ENCODE data around the gene CDCA4.

DNA sequence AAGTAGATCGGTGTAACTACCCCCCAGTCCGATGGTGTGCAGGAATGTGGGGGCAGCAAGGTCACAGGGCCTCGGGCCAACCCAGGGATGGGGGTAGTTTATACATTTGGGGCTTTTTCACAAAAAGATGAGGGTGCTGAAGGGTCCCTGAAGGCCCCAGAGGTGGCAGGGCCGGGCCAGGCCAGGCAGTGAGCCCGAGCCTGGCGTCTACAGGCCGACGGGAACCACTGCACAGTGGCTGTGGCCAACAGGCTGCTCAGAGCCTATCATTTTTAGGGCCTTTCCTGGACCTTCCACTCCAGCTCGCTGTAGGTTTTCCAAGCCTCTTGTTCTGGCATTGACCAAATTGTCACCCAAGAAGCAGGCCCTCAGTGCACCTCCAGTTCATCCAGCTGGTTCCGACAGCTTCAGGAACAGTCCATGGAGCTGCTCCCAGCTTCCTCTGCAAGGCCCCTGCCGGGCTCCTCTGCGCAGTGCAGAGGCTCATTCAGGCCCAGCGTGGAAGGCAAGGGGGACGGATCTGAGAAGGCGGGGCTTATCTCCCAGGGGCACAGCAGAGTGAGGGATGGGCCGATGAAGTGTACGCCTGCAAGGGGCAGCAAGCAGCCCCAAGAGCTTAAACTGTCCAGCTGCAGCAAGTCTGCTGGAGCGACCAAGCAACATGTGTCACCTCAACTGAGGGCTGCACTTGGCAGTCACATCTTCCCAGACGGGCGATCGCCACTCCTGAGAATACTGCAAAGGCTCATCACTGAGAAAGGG lies 13.9 kb downstream of the CDCA4 start:
- TF ChIP-seq EZH2 (IDR thresholded peaks at IDR 0.05; ENCODE audit: borderline replicate concordance) (no peak), EZH2phosphoT487 (IDR thresholded peaks at IDR 0.05; ENCODE audit: low read depth, severe bottlenecking, unreplicated experiment) (no peak)
- TF ChIP-seq, protein P1, sequence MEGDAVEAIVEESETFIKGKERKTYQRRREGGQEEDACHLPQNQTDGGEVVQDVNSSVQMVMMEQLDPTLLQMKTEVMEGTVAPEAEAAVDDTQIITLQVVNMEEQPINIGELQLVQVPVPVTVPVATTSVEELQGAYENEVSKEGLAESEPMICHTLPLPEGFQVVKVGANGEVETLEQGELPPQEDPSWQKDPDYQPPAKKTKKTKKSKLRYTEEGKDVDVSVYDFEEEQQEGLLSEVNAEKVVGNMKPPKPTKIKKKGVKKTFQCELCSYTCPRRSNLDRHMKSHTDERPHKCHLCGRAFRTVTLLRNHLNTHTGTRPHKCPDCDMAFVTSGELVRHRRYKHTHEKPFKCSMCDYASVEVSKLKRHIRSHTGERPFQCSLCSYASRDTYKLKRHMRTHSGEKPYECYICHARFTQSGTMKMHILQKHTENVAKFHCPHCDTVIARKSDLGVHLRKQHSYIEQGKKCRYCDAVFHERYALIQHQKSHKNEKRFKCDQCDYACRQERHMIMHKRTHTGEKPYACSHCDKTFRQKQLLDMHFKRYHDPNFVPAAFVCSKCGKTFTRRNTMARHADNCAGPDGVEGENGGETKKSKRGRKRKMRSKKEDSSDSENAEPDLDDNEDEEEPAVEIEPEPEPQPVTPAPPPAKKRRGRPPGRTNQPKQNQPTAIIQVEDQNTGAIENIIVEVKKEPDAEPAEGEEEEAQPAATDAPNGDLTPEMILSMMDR (IDR thresholded peaks at IDR 0.05; ENCODE audit: poor library complexity) = no peak

Measured in hepatocyte (in vitro differentiated cells).